ENCODE data around the gene ATP6V1D.

ATP6V1D gene

DNA sequence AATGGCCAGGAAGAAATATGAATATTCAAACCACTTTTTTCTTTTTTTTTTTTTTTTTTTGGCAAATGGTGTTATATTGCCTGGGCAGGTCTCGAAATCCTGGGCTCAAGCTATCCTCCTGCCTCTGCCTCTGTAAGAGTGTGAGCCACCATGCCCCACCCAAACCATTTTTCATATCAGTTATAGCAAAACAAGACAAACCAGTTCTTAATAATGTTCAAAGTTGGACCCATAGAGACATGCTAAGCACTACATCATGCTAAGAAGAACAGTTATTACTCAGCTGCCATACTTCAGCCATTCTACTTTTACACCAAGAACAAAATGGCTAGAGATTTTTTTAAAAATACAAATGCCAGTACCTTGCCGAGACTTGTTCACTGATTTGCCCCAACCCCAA, 26.0 kb upstream of the ATP6V1D start:
- DNase-seq (ENCODE audit: low spot score): no peak
- Histone ChIP-seq H3K36me3 (ENCODE audit: low read depth) (peaks cover 100% of the 10 kb centered on the region), H3K4me3 (ENCODE audit: severe bottlenecking) (no peak overlapping the region), H3K9me3 (ENCODE audit: severe bottlenecking) (no peaks in the 10 kb centered on the region), H3K27me3 (ENCODE audit: insufficient read depth, poor library complexity, severe bottlenecking) (no peaks in the 10 kb centered on the region), H3K27ac (ENCODE audit: poor library complexity, severe bottlenecking) (peak overlapping the region; percentile 29), H3K4me1 (ENCODE audit: insufficient read depth, poor library complexity, severe bottlenecking) (peaks cover 12% of the 10 kb centered on the region)
- ATAC-seq (ENCODE audit: low read depth): peak; percentile 59
- TF ChIP-seq CTCF (IDR thresholded peaks at IDR 0.05; ENCODE audit: poor library complexity, severe bottlenecking): no peak

DNA sequence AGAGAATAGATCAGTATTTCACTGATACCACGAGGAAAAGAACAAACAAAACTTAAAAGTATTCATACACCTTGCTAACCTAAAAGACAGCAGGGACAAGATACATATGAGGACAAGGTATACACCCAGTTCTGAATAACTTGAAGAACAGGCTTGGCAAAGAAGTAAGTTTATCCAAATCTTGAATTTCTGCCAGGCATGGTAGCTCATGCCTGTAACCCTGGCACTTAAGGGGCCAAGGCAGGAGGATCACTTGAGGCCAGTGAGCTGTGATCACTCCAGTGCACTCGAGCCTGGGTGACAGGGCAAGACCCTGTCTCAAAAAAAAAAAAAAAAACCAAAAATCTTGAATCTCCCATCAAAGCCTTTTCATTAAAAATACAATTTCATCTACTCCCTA, 25.5 kb upstream of the ATP6V1D start:
- Histone ChIP-seq H3K4me1 (ENCODE audit: insufficient read depth, poor library complexity, severe bottlenecking) (peaks cover 12% of the 10 kb centered on the region), H3K9me3 (ENCODE audit: severe bottlenecking) (no peaks in the 10 kb centered on the region), H3K27me3 (ENCODE audit: insufficient read depth, poor library complexity, severe bottlenecking) (no peaks in the 10 kb centered on the region), H3K36me3 (ENCODE audit: low read depth) (peaks cover 100% of the 10 kb centered on the region), H3K4me3 (ENCODE audit: severe bottlenecking) (no peak overlapping the region), H3K27ac (ENCODE audit: poor library complexity, severe bottlenecking) (peak overlapping the region; percentile 29)
- no peak for DNase-seq (ENCODE audit: low spot score)
- no peak for TF ChIP-seq CTCF (IDR thresholded peaks at IDR 0.05; ENCODE audit: poor library complexity, severe bottlenecking)
- no peak for ATAC-seq (ENCODE audit: low read depth)

DNA sequence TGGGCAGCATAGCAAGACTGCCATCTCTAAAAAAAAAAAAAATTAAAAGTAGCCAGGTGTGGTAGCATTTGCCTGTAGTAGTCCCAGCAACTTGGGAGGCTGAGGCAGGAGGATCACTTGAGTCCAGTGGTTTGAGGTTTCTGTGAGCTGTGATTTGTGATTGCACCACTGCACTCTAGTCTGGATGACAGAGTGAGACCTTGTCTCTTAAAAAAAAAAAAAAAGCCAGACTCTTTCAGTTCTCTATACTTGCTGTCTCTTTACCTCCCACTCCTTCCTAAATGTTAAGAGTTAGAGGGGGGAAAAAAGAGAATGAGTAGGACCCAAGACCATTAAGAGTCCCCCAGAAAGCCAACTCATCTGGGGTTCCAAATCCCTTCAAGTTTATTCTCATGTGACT, 18.3 kb upstream of the ATP6V1D start:
- peaks cover 2% of the 10 kb centered on the region for H3K4me1 ChIP-seq (ENCODE audit: insufficient read depth, poor library complexity, severe bottlenecking)
- DNase-seq (ENCODE audit: low spot score): no peak
- no peaks in the 10 kb centered on the region for H3K27me3 ChIP-seq (ENCODE audit: insufficient read depth, poor library complexity, severe bottlenecking)
- H3K27ac ChIP-seq (ENCODE audit: poor library complexity, severe bottlenecking): no peak overlapping the region
- no peak overlapping the region for H3K4me3 ChIP-seq (ENCODE audit: severe bottlenecking)
- TF ChIP-seq CTCF (IDR thresholded peaks at IDR 0.05; ENCODE audit: poor library complexity, severe bottlenecking): no peak
- H3K9me3 ChIP-seq (ENCODE audit: severe bottlenecking): no peaks in the 10 kb centered on the region
- no peak; the same call in 2 of the 3 replicates for ATAC-seq (ENCODE audit: low read depth)
- H3K36me3 ChIP-seq (ENCODE audit: low read depth): peaks cover 96% of the 10 kb centered on the region

DNA sequence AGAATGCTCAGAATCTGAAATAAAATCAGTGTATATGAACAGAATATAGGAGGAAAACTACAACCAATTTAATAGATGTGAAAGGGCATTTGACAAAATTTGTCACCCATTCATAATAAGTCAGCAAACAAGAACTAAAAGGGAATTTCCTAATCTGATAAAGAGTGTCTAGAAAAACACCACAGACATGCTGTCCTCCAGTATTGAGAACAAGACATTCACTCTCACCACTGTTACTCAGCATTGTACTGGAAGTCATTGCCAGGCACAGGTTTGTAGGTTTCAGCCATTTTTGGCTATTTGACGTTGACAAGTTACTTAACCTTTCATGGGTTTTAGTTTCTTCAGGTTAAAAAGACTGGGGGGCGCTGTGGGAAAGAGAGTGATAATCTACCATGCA, 13.7 kb upstream of the ATP6V1D start:
- Histone ChIP-seq H3K27me3 (ENCODE audit: insufficient read depth, poor library complexity, severe bottlenecking) (no peaks in the 10 kb centered on the region), H3K4me3 (ENCODE audit: severe bottlenecking) (no peak overlapping the region), H3K4me1 (ENCODE audit: insufficient read depth, poor library complexity, severe bottlenecking) (peaks cover 22% of the 10 kb centered on the region), H3K36me3 (ENCODE audit: low read depth) (peaks cover 98% of the 10 kb centered on the region), H3K27ac (ENCODE audit: poor library complexity, severe bottlenecking) (no peak overlapping the region), H3K9me3 (ENCODE audit: severe bottlenecking) (no peaks in the 10 kb centered on the region)
- TF ChIP-seq CTCF (IDR thresholded peaks at IDR 0.05; ENCODE audit: poor library complexity, severe bottlenecking): no peak
- ATAC-seq (ENCODE audit: low read depth) (no peak), DNase-seq (ENCODE audit: low spot score) (no peak)

- ATAC-seq (ENCODE audit: low read depth) (no peak), DNase-seq (ENCODE audit: low spot score) (no peak)
- Histone ChIP-seq H3K4me1 (ENCODE audit: insufficient read depth, poor library complexity, severe bottlenecking) (peaks cover 22% of the 10 kb centered on the region), H3K27me3 (ENCODE audit: insufficient read depth, poor library complexity, severe bottlenecking) (no peaks in the 10 kb centered on the region), H3K9me3 (ENCODE audit: severe bottlenecking) (no peaks in the 10 kb centered on the region), H3K27ac (ENCODE audit: poor library complexity, severe bottlenecking) (no peak overlapping the region), H3K4me3 (ENCODE audit: severe bottlenecking) (no peak overlapping the region), H3K36me3 (ENCODE audit: low read depth) (peaks cover 100% of the 10 kb centered on the region)
- no peak for TF ChIP-seq CTCF (IDR thresholded peaks at IDR 0.05; ENCODE audit: poor library complexity, severe bottlenecking)
Measured at GRCh38 chr14:67372833-67373232, 13.2 kb upstream of the ATP6V1D start.
